Body of pancreas (tissue), 4 donors: ENCODE measurements around the gene MYOZ3.

Experiments
- CTCF ChIP-seq, 7 experiments: fragments of 450-650 bp in 4 of 7; fragments of 200-600 bp in 3 of 7; sonication (generic) in 3 of 7; IDR thresholded peaks; one replicate each; pipeline ENCODE4 v1.5.1; 2016 to 2019; ENCODE audit warnings: antibody characterized with exemption in 7 of 7
- POLR2A ChIP-seq, 3 donors: fragments of 450-650 bp; IDR thresholded peaks; one replicate each; pipeline ENCODE4 v1.6.1; 2016; ENCODE audit warnings: antibody characterized with exemption in 3 of 3, mild to moderate bottlenecking in 2 of 3

- no peak for TF ChIP-seq CTCF (IDR thresholded peaks at IDR 0.05)
- TF ChIP-seq POLR2A (IDR thresholded peaks at IDR 0.05) = no peak
Measured at GRCh38 chr5:150650021-150651006, 10.7 kb upstream of the MYOZ3 start.
